ENCODE data around the gene MRPL20. TPM values are rescaled to one million over a fixed set of nuclear protein-coding genes. Genes with fewer than 3 reads are reported as not detected.
"Not testable (repeated sequence)": the region's sequence is repeated elsewhere in the genome, so short reads cannot be mapped to it uniquely, and the experiment has no call there.

Gene MRPL20
- total and polyA plus RNA-seq, 2 donors (not counting 1 experiment from before 2014, with no cell fraction given) = 81.7 to 150 TPM

DNA sequence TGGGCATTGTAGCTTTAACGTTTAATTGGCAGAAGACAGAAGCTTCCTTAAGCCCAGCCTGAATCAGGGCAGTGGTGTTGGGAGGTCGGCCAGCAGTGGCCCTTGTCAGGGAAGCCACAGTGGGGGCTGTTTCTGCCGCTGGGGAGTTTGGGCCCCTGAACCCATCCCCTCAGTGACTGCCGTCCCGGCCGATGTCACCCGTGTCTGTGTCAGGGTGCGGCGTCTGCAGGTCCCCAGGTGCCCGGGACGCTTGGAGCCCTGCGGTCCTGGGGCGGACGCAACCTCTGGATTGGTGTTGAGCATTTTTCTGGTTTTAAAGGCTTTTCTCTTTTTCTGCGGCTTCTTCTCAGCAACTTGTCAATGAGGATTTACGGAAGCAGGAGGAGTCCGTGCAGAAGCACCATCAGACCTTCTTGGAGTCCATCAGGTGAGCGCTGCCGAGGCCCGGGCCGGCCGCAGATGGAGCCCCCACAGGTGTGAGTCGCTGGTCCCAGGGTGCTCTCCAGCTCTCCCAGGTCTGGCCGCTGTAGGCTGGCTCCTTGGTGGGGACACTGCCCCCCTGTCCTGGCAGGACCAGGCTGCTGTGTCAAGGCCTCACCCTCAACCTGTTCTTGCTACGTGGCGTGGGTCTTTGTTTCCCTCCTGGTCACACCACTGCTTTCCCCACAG lies 44.7 kb upstream of the MRPL20 start:
- TF ChIP-seq, protein P1, sequence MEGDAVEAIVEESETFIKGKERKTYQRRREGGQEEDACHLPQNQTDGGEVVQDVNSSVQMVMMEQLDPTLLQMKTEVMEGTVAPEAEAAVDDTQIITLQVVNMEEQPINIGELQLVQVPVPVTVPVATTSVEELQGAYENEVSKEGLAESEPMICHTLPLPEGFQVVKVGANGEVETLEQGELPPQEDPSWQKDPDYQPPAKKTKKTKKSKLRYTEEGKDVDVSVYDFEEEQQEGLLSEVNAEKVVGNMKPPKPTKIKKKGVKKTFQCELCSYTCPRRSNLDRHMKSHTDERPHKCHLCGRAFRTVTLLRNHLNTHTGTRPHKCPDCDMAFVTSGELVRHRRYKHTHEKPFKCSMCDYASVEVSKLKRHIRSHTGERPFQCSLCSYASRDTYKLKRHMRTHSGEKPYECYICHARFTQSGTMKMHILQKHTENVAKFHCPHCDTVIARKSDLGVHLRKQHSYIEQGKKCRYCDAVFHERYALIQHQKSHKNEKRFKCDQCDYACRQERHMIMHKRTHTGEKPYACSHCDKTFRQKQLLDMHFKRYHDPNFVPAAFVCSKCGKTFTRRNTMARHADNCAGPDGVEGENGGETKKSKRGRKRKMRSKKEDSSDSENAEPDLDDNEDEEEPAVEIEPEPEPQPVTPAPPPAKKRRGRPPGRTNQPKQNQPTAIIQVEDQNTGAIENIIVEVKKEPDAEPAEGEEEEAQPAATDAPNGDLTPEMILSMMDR (conservative IDR thresholded peaks at IDR 0.05 in 1 of 2, IDR thresholded peaks at IDR 0.05 in 1 of 2; ENCODE audit: low read depth in 1 of 2, low read length in 2 of 2) = no peak
- TF ChIP-seq EZH2 (IDR thresholded peaks at IDR 0.05; ENCODE audit: low read length, missing control alignments) = no peak
- no peak overlapping the region for H3K4me3 ChIP-seq (replicated peaks in 1 of 4; ENCODE audit: control extremely low read depth in 1 of 4, insufficient read depth in 1 of 4, low read depth in 3 of 4, low read length in 4 of 4)
- no peaks in the 10 kb centered on the region for H4K20me1 ChIP-seq (ENCODE audit: control insufficient read depth, extremely low read depth, insufficient read depth, low read length)
- no peak overlapping the region for H3K27ac ChIP-seq (ENCODE audit: insufficient read depth, low read length)
- no peak for DNase-seq (ENCODE audit: low read depth in 2 of 2)
- H3K4me2 ChIP-seq (ENCODE audit: extremely low read depth, insufficient read depth, low read length) = no peak overlapping the region
- no peaks in the 10 kb centered on the region for H3K4me1 ChIP-seq (ENCODE audit: control insufficient read depth, extremely low read depth, insufficient read depth, low read length)
- H3K9ac ChIP-seq (ENCODE audit: insufficient read depth, low read length) = no peak overlapping the region
- H2AFZ ChIP-seq (ENCODE audit: low read length) = no peak overlapping the region
- H3K36me3 ChIP-seq (ENCODE audit: control insufficient read depth, insufficient read depth, low read length) = no peaks in the 10 kb centered on the region
- no peaks in the 10 kb centered on the region for H3K9me3 ChIP-seq (ENCODE audit: control insufficient read depth, insufficient read depth, low read depth, low read length)
- H3K27me3 ChIP-seq (ENCODE audit: control insufficient read depth, insufficient read depth, low read length) = no peaks in the 10 kb centered on the region
- no peaks in the 10 kb centered on the region for H3K79me2 ChIP-seq (ENCODE audit: control insufficient read depth, insufficient read depth, low read length)

DNA sequence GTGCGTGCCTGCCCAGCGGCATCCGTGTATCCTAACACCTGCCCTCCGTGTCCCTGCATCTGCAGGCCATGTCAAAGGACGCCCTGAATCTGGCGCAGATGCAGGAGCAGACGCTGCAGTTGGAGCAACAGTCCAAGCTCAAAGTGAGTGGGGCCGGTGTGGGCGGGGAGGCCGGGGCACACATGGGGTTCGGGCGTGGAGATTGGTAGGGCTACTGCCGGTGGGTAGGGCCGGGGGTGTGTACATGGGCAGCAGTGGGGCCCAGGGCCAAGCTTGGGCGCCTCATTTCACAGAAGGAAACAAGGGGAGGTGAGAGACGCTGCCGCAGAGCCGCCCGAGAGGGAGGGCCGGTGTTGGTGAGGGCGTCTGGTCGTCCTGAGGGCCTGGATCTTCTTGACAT lies 43.5 kb upstream of the MRPL20 start:
- not testable (repeated sequence) for H4K20me1 ChIP-seq (ENCODE audit: control insufficient read depth, extremely low read depth, insufficient read depth, low read length); H2AFZ ChIP-seq (ENCODE audit: low read length); H3K36me3 ChIP-seq (ENCODE audit: control insufficient read depth, insufficient read depth, low read length); H3K9ac ChIP-seq (ENCODE audit: insufficient read depth, low read length); H3K4me2 ChIP-seq (ENCODE audit: extremely low read depth, insufficient read depth, low read length); H3K27me3 ChIP-seq (ENCODE audit: control insufficient read depth, insufficient read depth, low read length); H3K4me3 ChIP-seq (replicated peaks in 1 of 4; ENCODE audit: control extremely low read depth in 1 of 4, insufficient read depth in 1 of 4, low read depth in 3 of 4, low read length in 4 of 4); DNase-seq (ENCODE audit: low read depth in 2 of 2); H3K27ac ChIP-seq (ENCODE audit: insufficient read depth, low read length); H3K9me3 ChIP-seq (ENCODE audit: control insufficient read depth, insufficient read depth, low read depth, low read length); H3K79me2 ChIP-seq (ENCODE audit: control insufficient read depth, insufficient read depth, low read length); H3K4me1 ChIP-seq (ENCODE audit: control insufficient read depth, extremely low read depth, insufficient read depth, low read length)

DNA sequence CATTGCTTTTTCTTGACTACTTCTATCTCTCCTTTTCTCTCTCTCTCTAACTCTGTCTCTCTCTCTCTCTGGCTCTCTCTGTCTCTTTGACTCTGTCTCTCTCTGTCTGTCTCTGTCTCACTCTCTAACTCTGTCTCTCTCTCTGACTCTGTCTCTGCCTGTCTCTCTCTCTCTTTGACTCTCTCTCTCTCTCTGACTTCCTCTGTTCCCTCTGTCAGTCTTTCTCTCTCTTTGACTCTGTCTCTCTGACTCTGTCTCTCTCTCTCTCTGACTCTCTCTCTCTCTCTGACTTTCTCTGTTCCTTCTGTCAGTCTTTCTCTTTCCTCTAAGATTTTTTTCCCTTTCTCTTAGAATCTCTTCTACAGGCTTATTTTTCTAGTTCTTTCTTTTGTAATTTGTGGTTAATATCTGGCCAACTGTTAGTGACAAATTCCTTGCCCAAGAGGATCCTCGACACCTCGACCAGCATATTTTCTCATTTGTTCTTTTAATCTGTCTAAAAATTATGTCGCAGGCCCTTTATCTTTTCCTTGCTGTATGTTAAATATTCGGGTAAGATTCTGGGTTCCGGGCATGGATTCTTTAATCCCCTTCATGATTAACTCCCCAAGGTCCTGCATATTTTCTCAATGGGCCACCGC lies 42.1 kb upstream of the MRPL20 start, which contains the start of gene ATAD3C:
TSS of gene ATAD3C (plus strand) at position 591 of the 641 bp plus-strand sequence. CDS start 995 bp downstream, outside the sequence.
- no peak within 1 kb of the TSS for H3K27ac ChIP-seq (ENCODE audit: insufficient read depth, low read length)
- no peak within 1 kb of the TSS for H3K4me2 ChIP-seq (ENCODE audit: extremely low read depth, insufficient read depth, low read length)
- no peaks in the 10 kb centered on the region for H3K27me3 ChIP-seq (ENCODE audit: control insufficient read depth, insufficient read depth, low read length)
- H3K9ac ChIP-seq (ENCODE audit: insufficient read depth, low read length) = no peak within 1 kb of the TSS
- DNase-seq (ENCODE audit: low read depth in 2 of 2) = no peak
- H3K4me1 ChIP-seq (ENCODE audit: control insufficient read depth, extremely low read depth, insufficient read depth, low read length) = no peaks in the 10 kb centered on the region
- no peaks in the 10 kb centered on the region for H3K9me3 ChIP-seq (ENCODE audit: control insufficient read depth, insufficient read depth, low read depth, low read length)
- H3K79me2 ChIP-seq (ENCODE audit: control insufficient read depth, insufficient read depth, low read length) = no peaks in the 10 kb centered on the region
- H3K36me3 ChIP-seq (ENCODE audit: control insufficient read depth, insufficient read depth, low read length) = no peaks in the 10 kb centered on the region
- H3K4me3 ChIP-seq (replicated peaks in 1 of 4; ENCODE audit: control extremely low read depth in 1 of 4, insufficient read depth in 1 of 4, low read depth in 3 of 4, low read length in 4 of 4) = no peak within 1 kb of the TSS
- TF ChIP-seq EZH2 (IDR thresholded peaks at IDR 0.05; ENCODE audit: low read length, missing control alignments) = no peak
- TF ChIP-seq, protein P1 (conservative IDR thresholded peaks at IDR 0.05 in 1 of 2, IDR thresholded peaks at IDR 0.05 in 1 of 2; ENCODE audit: low read depth in 1 of 2, low read length in 2 of 2) = no peak
- H4K20me1 ChIP-seq (ENCODE audit: control insufficient read depth, extremely low read depth, insufficient read depth, low read length) = no peaks in the 10 kb centered on the region
- H2AFZ ChIP-seq (ENCODE audit: low read length) = no peak within 1 kb of the TSS

DNA sequence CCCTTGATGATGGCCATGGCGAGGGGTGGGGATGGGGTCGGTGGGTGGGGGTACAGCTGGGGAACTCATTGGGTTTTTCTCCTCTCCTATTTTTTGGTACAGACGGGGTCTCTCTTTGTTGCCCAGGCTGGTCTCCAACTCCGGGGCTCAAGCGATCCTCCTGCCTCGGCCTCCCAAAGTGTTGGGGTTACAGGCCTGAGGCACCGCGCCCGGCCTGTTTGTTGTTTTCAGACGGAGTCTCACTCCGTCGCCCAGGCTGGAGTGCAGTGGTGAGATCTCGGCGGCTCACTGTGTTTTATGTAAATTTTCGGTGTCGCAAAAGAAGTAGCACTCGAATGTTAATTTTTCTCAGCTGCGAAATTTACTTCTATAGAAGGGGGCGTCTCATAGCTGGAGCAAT lies 39.5 kb upstream of the MRPL20 start:
- H3K4me2 ChIP-seq (ENCODE audit: extremely low read depth, insufficient read depth, low read length); DNase-seq (ENCODE audit: low read depth in 2 of 2); H3K79me2 ChIP-seq (ENCODE audit: control insufficient read depth, insufficient read depth, low read length); H3K27ac ChIP-seq (ENCODE audit: insufficient read depth, low read length); H3K4me1 ChIP-seq (ENCODE audit: control insufficient read depth, extremely low read depth, insufficient read depth, low read length); H4K20me1 ChIP-seq (ENCODE audit: control insufficient read depth, extremely low read depth, insufficient read depth, low read length); H3K9me3 ChIP-seq (ENCODE audit: control insufficient read depth, insufficient read depth, low read depth, low read length); H3K9ac ChIP-seq (ENCODE audit: insufficient read depth, low read length); H3K4me3 ChIP-seq (replicated peaks in 1 of 4; ENCODE audit: control extremely low read depth in 1 of 4, insufficient read depth in 1 of 4, low read depth in 3 of 4, low read length in 4 of 4); H3K36me3 ChIP-seq (ENCODE audit: control insufficient read depth, insufficient read depth, low read length); H3K27me3 ChIP-seq (ENCODE audit: control insufficient read depth, insufficient read depth, low read length); H2AFZ ChIP-seq (ENCODE audit: low read length): not testable (repeated sequence)

Measured in fibroblast of lung (primary cell).